Esophagus (tissue), 2 donors: Measurements from ENCODE around the gene PRC1. TPM values are rescaled to one million over a fixed set of nuclear protein-coding genes. Genes with fewer than 3 reads are reported as not detected.

ENCODE experiments used
- H3K27ac ChIP-seq, 2 donors: one replicate each; pipeline ENCODE4 v1.5.1; 2013; ENCODE audit warnings: low read depth in 2 of 2, mild to moderate bottlenecking in 2 of 2, inconsistent platforms in 1 of 2, low read length in 1 of 2, moderate library complexity in 1 of 2
- H3K27me3 ChIP-seq, 2 donors: one replicate each; pipeline ENCODE4 v1.6.1; 2013; ENCODE audit warnings: low read length in 2 of 2, control low read depth in 1 of 2, mild to moderate bottlenecking in 1 of 2; ENCODE audit not compliant: insufficient read depth in 2 of 2, control insufficient read depth in 1 of 2
- H3K36me3 ChIP-seq, 2 donors: one replicate each; pipeline ENCODE4 v1.6.1; 2013; ENCODE audit warnings: low read length in 1 of 2; ENCODE audit not compliant: control insufficient read depth in 2 of 2, insufficient read depth in 2 of 2
- H3K4me1 ChIP-seq, 2 donors: one replicate each; pipeline ENCODE4 v1.6.1; 2013; ENCODE audit warnings: low read length in 1 of 2; ENCODE audit not compliant: control insufficient read depth in 2 of 2, insufficient read depth in 2 of 2
- H3K4me3 ChIP-seq, 2 donors: one replicate each; pipeline ENCODE4 v1.5.1; 2013; ENCODE audit warnings: low read length in 2 of 2, mild to moderate bottlenecking in 2 of 2, low read depth in 1 of 2, moderate library complexity in 1 of 2
- H3K9me3 ChIP-seq, 2 donors: one replicate each; pipeline ENCODE4 v1.6.1; 2013; ENCODE audit warnings: mild to moderate bottlenecking in 2 of 2, low read depth in 1 of 2, low read length in 1 of 2, moderate library complexity in 1 of 2; ENCODE audit not compliant: control insufficient read depth in 2 of 2, insufficient read depth in 1 of 2
- WGBS, 2 donors: extraction: QIAGEN DNeasy Blood & Tissue Kit; methylation state at CpG; one replicate each; pipeline ENCODE4 v1.1.7; 2013; 5-methylcytosine and 5-hydroxymethylcytosine counted together
- polyA plus RNA-seq, 2 donors: library from polyadenylated mRNA; stranded (reverse); fragments of 200-250 nt; gene quantifications; one replicate each; pipeline ENCODE4 v1.2.3, GENCODE V29; 2013
- donor health status: healthy with polysubstance abuse.
- donor health status: Bipolar disorder and iron deficiency.

The PRC1 gene
- polyA plus RNA-seq, 2 donors = 41.2 to 44.1 TPM

DNA sequence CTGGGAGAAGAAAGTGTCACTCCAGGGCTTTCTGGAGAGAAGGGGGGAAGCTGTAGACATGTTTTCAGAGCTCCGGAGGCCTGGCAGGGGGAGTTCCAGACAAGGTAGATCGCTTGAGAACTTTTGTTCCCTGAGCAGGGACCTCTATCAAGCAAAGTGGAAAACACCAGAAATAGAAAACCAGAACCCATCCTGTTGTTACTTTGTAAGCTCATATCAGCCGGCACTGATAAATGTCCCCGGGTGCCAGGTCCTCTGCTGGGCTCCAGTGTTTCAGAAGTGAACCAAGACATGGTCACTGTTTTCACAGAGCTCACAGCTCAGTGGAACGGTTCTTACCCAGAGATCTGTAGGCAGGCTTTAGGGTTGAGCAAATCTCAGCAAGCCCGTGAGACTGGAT, 75.5 kb downstream of the PRC1 start:
- H3K27me3 ChIP-seq = no peaks in the 10 kb centered on the region
- no peak overlapping the region for H3K27ac ChIP-seq
- peaks cover 0 to 3% of the 10 kb centered on the region in 2 donors for H3K4me1 ChIP-seq
- H3K36me3 ChIP-seq = peaks cover 16 to 52% of the 10 kb centered on the region in 2 donors
- H3K4me3 ChIP-seq = no peak overlapping the region
- 93 to 97% methylated on average over 6 of the region's 6 CpGs for WGBS, 2 donors
- H3K9me3 ChIP-seq = no peaks in the 10 kb centered on the region

DNA sequence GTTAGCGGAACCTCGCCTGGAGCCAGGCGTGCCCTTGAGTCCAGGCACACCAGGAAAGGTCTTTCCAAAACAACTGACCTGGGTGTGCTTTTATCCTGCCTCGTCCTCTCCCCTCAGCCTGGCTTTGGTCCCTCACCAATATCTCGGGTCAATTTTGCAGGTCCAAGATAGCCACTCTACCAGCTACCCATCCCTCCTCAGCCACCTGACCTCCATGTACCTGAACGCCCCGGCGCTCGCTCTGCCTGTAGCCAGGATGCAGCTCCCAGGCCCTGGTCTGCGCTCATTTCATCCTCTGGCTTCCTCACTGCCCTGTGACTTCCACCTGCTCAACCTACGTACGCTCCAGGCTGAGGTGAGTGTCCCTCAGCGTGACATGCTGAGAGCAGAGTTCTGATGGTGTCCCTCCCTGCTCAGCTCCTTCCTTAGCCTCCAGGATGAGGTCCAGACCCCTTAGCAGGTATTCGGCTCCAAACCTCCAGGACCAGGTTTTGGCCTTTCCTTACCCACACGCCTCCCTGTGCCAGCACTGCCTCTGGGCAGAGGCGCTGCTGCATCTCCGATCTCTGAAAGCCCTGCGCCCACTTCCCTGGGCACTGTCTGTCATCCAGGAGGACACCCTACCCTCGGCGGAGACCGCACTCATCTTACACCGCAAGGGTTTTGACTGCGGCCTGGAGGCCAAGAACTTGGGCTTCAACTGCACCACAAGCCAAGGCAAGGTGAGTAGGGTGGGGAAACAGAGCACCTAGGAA, 76.1 kb downstream of the PRC1 start:
- no peak overlapping the region for H3K4me3 ChIP-seq
- no peaks in the 10 kb centered on the region for H3K9me3 ChIP-seq
- H3K27ac ChIP-seq = no peak overlapping the region
- H3K4me1 ChIP-seq = peaks cover 0 to 3% of the 10 kb centered on the region in 2 donors
- no peaks in the 10 kb centered on the region for H3K27me3 ChIP-seq
- peaks cover 18 to 58% of the 10 kb centered on the region in 2 donors for H3K36me3 ChIP-seq
- WGBS, 2 donors = 94 to 95% methylated on average over 23 of the region's 23 CpGs

DNA sequence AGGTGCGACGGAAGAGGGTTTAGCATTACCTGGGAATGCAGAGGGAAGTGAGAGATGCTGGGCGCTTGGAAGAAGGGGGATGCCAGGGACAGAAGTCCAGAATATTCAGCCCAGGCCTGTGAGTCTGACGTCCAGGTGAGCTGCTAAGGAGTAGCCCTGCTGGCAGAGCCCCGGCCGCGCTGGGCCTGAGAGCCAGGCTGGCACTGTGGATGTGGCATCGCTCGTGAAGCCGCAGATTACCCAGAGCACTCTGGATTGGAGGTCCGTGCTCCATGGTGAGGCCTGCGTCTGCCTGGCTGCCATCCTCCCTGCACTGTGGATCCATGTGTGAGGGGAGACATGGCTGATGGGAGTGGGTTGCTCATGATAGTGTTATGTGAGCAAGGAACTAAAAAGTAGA, 76.8 kb downstream of the PRC1 start:
- H3K27me3 ChIP-seq = no peaks in the 10 kb centered on the region
- H3K9me3 ChIP-seq = no peaks in the 10 kb centered on the region
- H3K4me1 ChIP-seq = peaks cover 0 to 3% of the 10 kb centered on the region in 2 donors
- peaks cover 24 to 65% of the 10 kb centered on the region in 2 donors for H3K36me3 ChIP-seq
- H3K4me3 ChIP-seq = no peak overlapping the region
- 93 to 94% methylated on average over 12 of the region's 12 CpGs for WGBS, 2 donors
- H3K27ac ChIP-seq = no peak overlapping the region

DNA sequence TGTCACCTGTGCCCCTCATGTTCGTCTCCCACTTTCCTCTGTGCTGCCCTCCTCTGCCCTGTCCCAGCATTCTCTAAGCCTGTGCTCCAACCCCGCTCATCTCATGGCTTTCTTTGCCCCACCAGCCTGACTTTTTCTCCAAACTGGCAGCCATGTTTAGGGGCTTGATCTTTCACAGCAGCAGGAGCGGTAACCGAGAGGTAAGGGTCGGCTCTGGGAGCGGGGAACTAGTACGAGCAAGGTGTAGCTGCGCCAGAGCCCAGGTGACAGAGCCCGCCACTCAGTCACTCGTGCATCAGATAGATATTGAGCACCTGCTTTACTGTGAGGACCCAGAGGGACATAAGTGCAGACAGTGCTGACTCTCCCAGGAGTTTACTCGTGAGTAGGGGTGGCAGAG, 77.9 kb downstream of the PRC1 start:
- Histone ChIP-seq H3K4me1 (peaks cover 0 to 3% of the 10 kb centered on the region in 2 donors), H3K27me3 (no peaks in the 10 kb centered on the region), H3K27ac (no peak overlapping the region), H3K4me3 (no peak overlapping the region), H3K36me3 (peaks cover 31 to 75% of the 10 kb centered on the region in 2 donors), H3K9me3 (no peaks in the 10 kb centered on the region)
- WGBS, 2 donors = 88 to 89% methylated on average over 11 of the region's 11 CpGs

Other genes with a start within 250 kb of the PRC1 start
- 10 to 100 TPM; 21.0 to 22.3 TPM for gene FURIN, start 125.9 kb downstream of the PRC1 start, polyA plus RNA-seq
- 1 to 10 TPM; 3.8 to 4.8 TPM for gene FES, start 110.0 kb downstream of the PRC1 start, polyA plus RNA-seq
- 10 to 100 TPM; 15.8 to 22.1 TPM for gene MAN2A2, start 91.2 kb downstream of the PRC1 start, polyA plus RNA-seq
- 10 to 100 TPM in 1 of 2 donors, 1 to 10 TPM in 1; 9.1 to 10.5 TPM for gene HDDC3, start 62.0 kb downstream of the PRC1 start, polyA plus RNA-seq
- 10 to 100 TPM; 35.0 to 47.9 TPM for gene UNC45A, start 59.2 kb downstream of the PRC1 start, polyA plus RNA-seq
- gene RCCD1, start 39.7 kb downstream of the PRC1 start, polyA plus RNA-seq = 1 to 10 TPM; 8.1 to 8.7 TPM
- gene VPS33B, start 28.1 kb upstream of the PRC1 start, polyA plus RNA-seq = 1 to 10 TPM; 7.6 to 8.3 TPM
- under 1 TPM; 0.02 to 0.07 TPM for gene SV2B, start 105.7 kb upstream of the PRC1 start, polyA plus RNA-seq